HUES64 (cell line): ENCODE data around the gene SLC51B.
"Not testable (repeated sequence)": the region's sequence is repeated elsewhere in the genome, so short reads cannot be mapped to it uniquely, and the experiment has no call there.

ENCODE experiments used
- H3K27ac ChIP-seq: 2 replicates; pipeline ENCODE4 v1.7.0; 2013; ENCODE audit warnings: low read depth, low read length, inconsistent platforms
- H3K27me3 ChIP-seq: 2 replicates; pipeline ENCODE4 v1.6.1; 2013; ENCODE audit warnings: mild to moderate bottlenecking, low read length; ENCODE audit not compliant: insufficient read depth
- H3K36me3 ChIP-seq: 2 replicates; pipeline ENCODE4 v1.6.1; 2013; ENCODE audit warnings: mild to moderate bottlenecking, low read length; ENCODE audit not compliant: insufficient read depth
- H3K4me1 ChIP-seq: 2 replicates; pipeline ENCODE4 v1.6.1; 2013; ENCODE audit warnings: mild to moderate bottlenecking, low read length, moderate library complexity; ENCODE audit not compliant: insufficient read depth
- H3K4me3 ChIP-seq: 2 replicates; pipeline ENCODE4 v1.5.1; 2013; ENCODE audit warnings: mild to moderate bottlenecking, low read length, moderate library complexity
- H3K9ac ChIP-seq: 2 replicates; pipeline ENCODE4 v1.6.1; 2013; ENCODE audit warnings: mild to moderate bottlenecking, low read depth, low read length
- H3K9me3 ChIP-seq: 2 replicates; pipeline ENCODE4 v1.6.1; 2013; ENCODE audit warnings: low read depth, low read length; ENCODE audit not compliant: insufficient read depth
- WGBS: fragments of 150-250, 120-280 bp; methylation state at CpG from one replicate; pipeline ENCODE4 v1.1.7; 2013; ENCODE audit warnings: missing lambda C conversion rate; 5-methylcytosine and 5-hydroxymethylcytosine counted together

SLC51B gene

GRCh38 chr15:65095011-65095746 is 50.0 kb downstream of the SLC51B start:
- Histone ChIP-seq H3K9ac (no peak overlapping the region), H3K27ac (no peak overlapping the region), H3K27me3 (no peaks in the 10 kb centered on the region), H3K36me3 (no peaks in the 10 kb centered on the region), H3K9me3 (no peaks in the 10 kb centered on the region), H3K4me3 (no peak overlapping the region), H3K4me1 (no peaks in the 10 kb centered on the region)
- 94% methylated on average over 5 of the region's 5 CpGs for WGBS

GRCh38 chr15:65095747-65096104 is 50.5 kb downstream of the SLC51B start:
- 92% methylated on average over 6 of the region's 6 CpGs for WGBS
- Histone ChIP-seq H3K27ac (no peak overlapping the region), H3K9me3 (no peaks in the 10 kb centered on the region), H3K4me3 (no peak overlapping the region), H3K9ac (no peak overlapping the region), H3K36me3 (no peaks in the 10 kb centered on the region), H3K27me3 (no peaks in the 10 kb centered on the region), H3K4me1 (no peaks in the 10 kb centered on the region)

- 93% methylated on average over 6 of the region's 6 CpGs for WGBS
- no peaks in the 10 kb centered on the region for H3K9me3 ChIP-seq
- no peaks in the 10 kb centered on the region for H3K27me3 ChIP-seq
- no peak overlapping the region for H3K9ac ChIP-seq
- no peak overlapping the region for H3K27ac ChIP-seq
- no peaks in the 10 kb centered on the region for H3K36me3 ChIP-seq
- H3K4me1 ChIP-seq: no peaks in the 10 kb centered on the region
- H3K4me3 ChIP-seq: no peak overlapping the region
Measured at GRCh38 chr15:65096481-65097385, 51.5 kb downstream of the SLC51B start.

GRCh38 chr15:65097651-65098263 is 52.6 kb downstream of the SLC51B start:
- WGBS: 96% methylated on average over 7 of the region's 7 CpGs
- no peaks in the 10 kb centered on the region for H3K36me3 ChIP-seq
- 0 out of 2 replicates have a peak, but pooled peaks cover 4% of the 10 kb centered on the region for H3K4me1 ChIP-seq
- H3K9me3 ChIP-seq: no peaks in the 10 kb centered on the region
- no peak overlapping the region for H3K9ac ChIP-seq
- H3K27ac ChIP-seq: no peak overlapping the region
- peaks cover 6% of the 10 kb centered on the region for H3K27me3 ChIP-seq
- no peak overlapping the region for H3K4me3 ChIP-seq

GRCh38 chr15:65099336-65099735 is 54.1 kb downstream of the SLC51B start:
- Histone ChIP-seq H3K4me3 (no peak overlapping the region), H3K27me3 (peaks cover 14% of the 10 kb centered on the region), H3K27ac (no peak overlapping the region), H3K9ac (no peak overlapping the region), H3K36me3 (no peaks in the 10 kb centered on the region), H3K9me3 (no peaks in the 10 kb centered on the region), H3K4me1 (0 out of 2 replicates have a peak, but pooled peaks cover 5% of the 10 kb centered on the region)
- WGBS: 94% methylated on average over 5 of the region's 5 CpGs

GRCh38 chr15:65099801-65100200 is 54.6 kb downstream of the SLC51B start:
- H3K27me3 ChIP-seq: peaks cover 14% of the 10 kb centered on the region
- not testable (repeated sequence) for H3K9ac ChIP-seq, H3K27ac ChIP-seq, H3K4me3 ChIP-seq, H3K36me3 ChIP-seq, H3K9me3 ChIP-seq, H3K4me1 ChIP-seq
- 91% methylated on average over 10 of the region's 10 CpGs for WGBS

GRCh38 chr15:65100442-65100841 is 55.3 kb downstream of the SLC51B start:
- WGBS: 89% methylated on average over 6 of the region's 7 CpGs
- no peaks in the 10 kb centered on the region for H3K9me3 ChIP-seq
- no peak overlapping the region for H3K27ac ChIP-seq
- H3K27me3 ChIP-seq: peaks cover 14% of the 10 kb centered on the region
- no peak overlapping the region for H3K9ac ChIP-seq
- peaks cover 2% of the 10 kb centered on the region; the same call in 1 of the 2 replicates for H3K36me3 ChIP-seq
- no peak overlapping the region for H3K4me3 ChIP-seq
- 0 out of 2 replicates have a peak, but pooled peaks cover 5% of the 10 kb centered on the region for H3K4me1 ChIP-seq

- WGBS: 38% methylated on average over 9 of the region's 9 CpGs
Measured at GRCh38 chr15:65101411-65101890, 56.3 kb downstream of the SLC51B start.

GRCh38 chr15:65101891-65102708 is 56.9 kb downstream of the SLC51B start:
- Histone ChIP-seq H3K27ac (no peak overlapping the region), H3K27me3 (peaks cover 14% of the 10 kb centered on the region), H3K9me3 (no peaks in the 10 kb centered on the region), H3K36me3 (peaks cover 3% of the 10 kb centered on the region; the same call in 1 of the 2 replicates), H3K9ac (peak overlapping the region; percentile 41; the same call in 1 of the 2 replicates), H3K4me3 (peak overlapping the region; percentile 50), H3K4me1 (0 out of 2 replicates have a peak, but pooled peaks cover 5% of the 10 kb centered on the region)
- 69% methylated on average over 75 of the region's 75 CpGs for WGBS

More at GRCh38 chr15:65101411-65101890, 56.3 kb downstream of the SLC51B start:
- Histone ChIP-seq H3K27me3 (peaks cover 14% of the 10 kb centered on the region), H3K4me3 (peak overlapping the region; percentile 50), H3K9me3 (no peaks in the 10 kb centered on the region), H3K36me3 (peaks cover 3% of the 10 kb centered on the region; the same call in 1 of the 2 replicates), H3K4me1 (0 out of 2 replicates have a peak, but pooled peaks cover 5% of the 10 kb centered on the region), H3K27ac (no peak overlapping the region), H3K9ac (peak overlapping the region; percentile 11; the same call in 1 of the 2 replicates)

- Histone ChIP-seq H3K9me3 (no peaks in the 10 kb centered on the region), H3K9ac (no peak overlapping the region), H3K27ac (no peak overlapping the region), H3K36me3 (peaks cover 3% of the 10 kb centered on the region; the same call in 1 of the 2 replicates), H3K4me1 (0 out of 2 replicates have a peak, but pooled peaks cover 5% of the 10 kb centered on the region), H3K27me3 (peaks cover 14% of the 10 kb centered on the region), H3K4me3 (peak overlapping the region; percentile 50; the same call in 1 of the 2 replicates)
- 94% methylated on average over 3 of the region's 3 CpGs for WGBS
Measured at GRCh38 chr15:65102912-65103311, 57.7 kb downstream of the SLC51B start.
